Measurements from ENCODE around the gene FBXO36.

Gene FBXO36

DNA sequence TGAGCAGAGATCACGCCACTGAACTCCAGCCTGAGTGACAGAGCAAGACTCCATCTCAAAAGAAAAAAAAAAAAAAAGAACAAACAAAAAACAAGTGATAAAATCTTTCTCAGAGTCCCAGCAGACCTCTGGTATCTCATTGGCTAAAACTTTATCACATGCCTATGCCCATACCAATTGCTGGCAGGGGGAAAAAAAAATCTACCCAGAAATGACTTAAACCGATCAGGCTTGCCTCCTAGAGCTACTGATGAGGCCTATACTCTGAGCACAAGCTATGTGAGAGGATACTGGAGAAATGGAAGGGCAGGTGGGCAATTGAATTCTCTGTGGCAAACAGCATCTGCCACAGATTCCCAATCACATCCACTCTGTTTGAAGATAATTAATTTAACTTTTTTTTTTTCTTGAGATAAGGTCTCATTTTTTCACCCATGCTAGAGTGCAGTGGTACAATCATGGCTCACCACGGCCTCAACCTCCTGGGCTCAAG is 49.0 kb downstream of the FBXO36 start:
- Histone ChIP-seq H3K36me3 (ENCODE audit: control insufficient read depth in 1 of 2, insufficient read depth in 2 of 2, low read depth in 1 of 2, low read length in 2 of 2) (no peaks in the 10 kb centered on the region), H4K91ac (ENCODE audit: low read length) (no peak overlapping the region), H3K18ac (ENCODE audit: low read depth in 1 of 2, low read length in 2 of 2) (no peak overlapping the region), H3K4me1 (ENCODE audit: control insufficient read depth, insufficient read depth, low read depth, low read length) (no peaks in the 10 kb centered on the region), H3K79me1 (replicated peaks; ENCODE audit: low read length, poor library complexity, severe bottlenecking) (peaks cover 3% of the 10 kb centered on the region), H4K8ac (ENCODE audit: low read length) (no peak overlapping the region), H2AFZ (ENCODE audit: low read depth, low read length) (no peak overlapping the region), H3K27me3 (ENCODE audit: control insufficient read depth in 1 of 2, insufficient read depth in 1 of 2, low read length in 2 of 2) (no peaks in the 10 kb centered on the region), H2BK5ac (ENCODE audit: low read depth, low read length, poor library complexity, severe bottlenecking) (no peak overlapping the region), H3K4me3 (ENCODE audit: insufficient read depth in 1 of 2, low read depth in 1 of 2, low read length in 2 of 2) (no peak overlapping the region), H3K23ac (ENCODE audit: low read length in 2 of 2) (no peak overlapping the region), H3K9me3 (ENCODE audit: control insufficient read depth, low read length) (no peaks in the 10 kb centered on the region), H2BK15ac (ENCODE audit: low read depth, poor library complexity, severe bottlenecking) (no peak overlapping the region), H3K4ac (ENCODE audit: low read depth in 1 of 2, low read length in 2 of 2) (no peak overlapping the region), H3K14ac (ENCODE audit: low read length in 2 of 2) (no peak overlapping the region), H2AK5ac (ENCODE audit: low read length, severe bottlenecking) (no peak overlapping the region), H3K4me2 (ENCODE audit: low read length, poor library complexity, severe bottlenecking) (no peak overlapping the region), H2BK12ac (ENCODE audit: low read length in 2 of 2) (no peak overlapping the region), H3K9ac (ENCODE audit: low read length) (no peak overlapping the region), H2BK120ac (ENCODE audit: low read depth, low read length) (no peak overlapping the region), H3K27ac (ENCODE audit: low read length, poor library complexity, severe bottlenecking) (no peak overlapping the region)
- DNase-seq = no peak
- WGBS = 100% methylated on average over 3 of the region's 3 CpGs

DNA sequence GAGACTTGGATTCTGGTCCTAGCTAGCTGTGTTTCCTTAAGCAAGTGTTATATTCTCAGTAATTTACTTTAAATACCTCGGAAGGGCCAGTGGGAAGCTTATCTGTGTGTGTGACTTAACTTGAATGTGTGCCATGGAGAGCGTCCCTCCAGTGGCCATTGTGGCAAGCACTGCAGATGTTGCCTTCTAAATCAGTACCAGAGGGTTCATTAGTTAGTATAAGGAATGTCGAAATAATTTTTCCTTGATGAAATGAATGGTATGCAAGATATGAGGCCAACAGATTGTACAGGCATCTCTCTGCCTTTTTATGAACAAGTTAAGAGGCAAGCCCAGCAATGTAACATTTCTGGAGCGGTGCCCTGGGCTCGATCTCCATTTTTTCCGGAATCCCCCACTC is 52.0 kb downstream of the FBXO36 start:
- no peak overlapping the region for H4K8ac ChIP-seq (ENCODE audit: low read length)
- no peak overlapping the region for H3K23ac ChIP-seq (ENCODE audit: low read length in 2 of 2)
- peaks cover 3% of the 10 kb centered on the region for H3K79me1 ChIP-seq (replicated peaks; ENCODE audit: low read length, poor library complexity, severe bottlenecking)
- no peak overlapping the region for H4K91ac ChIP-seq (ENCODE audit: low read length)
- no peak overlapping the region for H3K4me2 ChIP-seq (ENCODE audit: low read length, poor library complexity, severe bottlenecking)
- H3K27ac ChIP-seq (ENCODE audit: low read length, poor library complexity, severe bottlenecking) = no peak overlapping the region
- H2AFZ ChIP-seq (ENCODE audit: low read depth, low read length) = no peak overlapping the region
- H3K27me3 ChIP-seq (ENCODE audit: control insufficient read depth in 1 of 2, insufficient read depth in 1 of 2, low read length in 2 of 2) = no peaks in the 10 kb centered on the region
- WGBS = 75% methylated on average over 4 of the region's 6 CpGs
- H3K4me1 ChIP-seq (ENCODE audit: control insufficient read depth, insufficient read depth, low read depth, low read length) = no peaks in the 10 kb centered on the region
- no peaks in the 10 kb centered on the region for H3K9me3 ChIP-seq (ENCODE audit: control insufficient read depth, low read length)
- H3K4ac ChIP-seq (ENCODE audit: low read depth in 1 of 2, low read length in 2 of 2) = no peak overlapping the region
- H3K9ac ChIP-seq (ENCODE audit: low read length) = peak overlapping the region; percentile 42
- H2BK120ac ChIP-seq (ENCODE audit: low read depth, low read length) = no peak overlapping the region
- H2BK5ac ChIP-seq (ENCODE audit: low read depth, low read length, poor library complexity, severe bottlenecking) = no peak overlapping the region
- H3K14ac ChIP-seq (ENCODE audit: low read length in 2 of 2) = no peak overlapping the region
- peak overlapping the region in 1 of 2 experiments; percentile 9 for H3K4me3 ChIP-seq (ENCODE audit: insufficient read depth in 1 of 2, low read depth in 1 of 2, low read length in 2 of 2)
- H3K18ac ChIP-seq (ENCODE audit: low read depth in 1 of 2, low read length in 2 of 2) = no peak overlapping the region
- no peak overlapping the region for H2BK12ac ChIP-seq (ENCODE audit: low read length in 2 of 2)
- no peak overlapping the region for H2BK15ac ChIP-seq (ENCODE audit: low read depth, poor library complexity, severe bottlenecking)
- DNase-seq = peak; percentile 23
- no peak overlapping the region for H2AK5ac ChIP-seq (ENCODE audit: low read length, severe bottlenecking)
- no peaks in the 10 kb centered on the region for H3K36me3 ChIP-seq (ENCODE audit: control insufficient read depth in 1 of 2, insufficient read depth in 2 of 2, low read depth in 1 of 2, low read length in 2 of 2)

DNA sequence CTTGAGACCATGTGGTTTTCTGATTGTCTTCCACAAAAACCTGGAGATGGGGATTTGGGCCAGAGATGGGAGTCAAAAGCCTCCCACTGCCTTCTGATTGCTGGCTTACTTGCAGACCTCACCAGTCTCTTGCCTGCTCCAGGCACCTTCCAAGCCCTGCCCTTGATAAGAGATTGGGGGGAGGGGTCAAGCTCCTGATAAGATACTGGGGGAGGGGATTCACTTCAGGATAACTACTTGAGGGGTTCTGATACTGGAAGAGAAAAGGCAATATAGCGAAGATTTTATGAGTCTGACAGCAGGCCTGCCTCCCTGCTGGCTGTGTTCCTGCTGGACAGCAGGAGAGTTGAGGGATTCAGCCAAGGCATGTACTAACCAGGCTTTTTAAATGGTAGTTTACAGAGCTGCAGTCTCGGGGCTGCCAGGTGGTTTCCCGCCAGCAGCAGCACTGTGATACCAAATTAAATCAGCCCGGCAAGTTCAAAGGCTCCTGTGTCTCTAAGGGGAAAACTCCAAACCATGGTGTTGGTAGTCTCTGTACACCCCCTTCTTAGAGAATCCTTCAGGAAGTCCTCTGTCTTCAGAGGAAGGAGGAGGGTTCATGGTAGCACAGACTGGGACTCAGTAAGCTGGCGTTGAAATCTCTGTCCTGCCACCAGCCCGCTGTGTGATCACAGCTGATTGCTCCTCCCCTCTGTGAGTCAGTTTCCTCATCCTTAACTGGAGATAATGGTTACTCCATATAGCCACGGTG is 58.3 kb downstream of the FBXO36 start:
- Histone ChIP-seq H3K79me1 (replicated peaks; ENCODE audit: low read length, poor library complexity, severe bottlenecking) (no peaks in the 10 kb centered on the region), H4K91ac (ENCODE audit: low read length) (no peak overlapping the region)
- DNase-seq = peak; percentile 71

DNA sequence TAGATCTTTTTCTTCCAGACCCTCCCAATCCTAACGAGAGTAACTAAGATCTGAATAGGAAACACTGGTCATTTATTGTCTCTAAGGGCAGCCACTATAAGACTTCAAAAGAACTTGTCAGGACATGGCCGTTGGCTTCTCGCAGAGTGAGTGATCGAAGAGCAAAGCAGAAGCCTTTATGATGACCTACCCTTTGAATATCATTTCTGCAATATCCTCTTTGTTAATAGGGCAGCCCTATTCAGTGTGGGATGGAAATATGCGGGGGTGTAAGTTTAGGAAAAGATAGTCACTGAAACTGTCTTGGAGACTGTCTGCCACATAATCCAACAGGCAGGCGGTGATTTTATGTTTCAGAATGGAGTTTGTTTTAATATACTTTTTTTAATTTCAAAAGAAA is 70.9 kb downstream of the FBXO36 start:
- Histone ChIP-seq H3K4me2 (ENCODE audit: low read length, poor library complexity, severe bottlenecking) (no peak overlapping the region), H3K9ac (ENCODE audit: low read length) (no peak overlapping the region), H2BK5ac (ENCODE audit: low read depth, low read length, poor library complexity, severe bottlenecking) (no peak overlapping the region), H3K4ac (ENCODE audit: low read depth in 1 of 2, low read length in 2 of 2) (no peak overlapping the region), H3K23ac (ENCODE audit: low read length in 2 of 2) (no peak overlapping the region), H3K36me3 (ENCODE audit: control insufficient read depth in 1 of 2, insufficient read depth in 2 of 2, low read depth in 1 of 2, low read length in 2 of 2) (no peaks in the 10 kb centered on the region), H3K14ac (ENCODE audit: low read length in 2 of 2) (no peak overlapping the region), H3K27me3 (ENCODE audit: control insufficient read depth in 1 of 2, insufficient read depth in 1 of 2, low read length in 2 of 2) (no peaks in the 10 kb centered on the region), H2BK12ac (ENCODE audit: low read length in 2 of 2) (no peak overlapping the region), H3K18ac (ENCODE audit: low read depth in 1 of 2, low read length in 2 of 2) (no peak overlapping the region), H3K79me1 (replicated peaks; ENCODE audit: low read length, poor library complexity, severe bottlenecking) (no peaks in the 10 kb centered on the region), H4K8ac (ENCODE audit: low read length) (no peak overlapping the region), H3K4me3 (ENCODE audit: insufficient read depth in 1 of 2, low read depth in 1 of 2, low read length in 2 of 2) (no peak overlapping the region), H2AK5ac (ENCODE audit: low read length, severe bottlenecking) (no peak overlapping the region), H3K27ac (ENCODE audit: low read length, poor library complexity, severe bottlenecking) (no peak overlapping the region), H3K9me3 (ENCODE audit: control insufficient read depth, low read length) (no peaks in the 10 kb centered on the region), H3K4me1 (ENCODE audit: control insufficient read depth, insufficient read depth, low read depth, low read length) (no peaks in the 10 kb centered on the region), H4K91ac (ENCODE audit: low read length) (no peak overlapping the region), H2BK15ac (ENCODE audit: low read depth, poor library complexity, severe bottlenecking) (no peak overlapping the region), H2BK120ac (ENCODE audit: low read depth, low read length) (no peak overlapping the region), H2AFZ (ENCODE audit: low read depth, low read length) (no peak overlapping the region)
- DNase-seq = no peak
- WGBS = 86% methylated on average over 5 of the region's 6 CpGs

More for the DNA sequence above, 58.3 kb downstream of the FBXO36 start:
- Histone ChIP-seq H3K14ac (ENCODE audit: low read length in 2 of 2) (no peak overlapping the region), H3K4me1 (ENCODE audit: control insufficient read depth, insufficient read depth, low read depth, low read length) (peaks cover 4% of the 10 kb centered on the region), H2AK5ac (ENCODE audit: low read length, severe bottlenecking) (no peak overlapping the region), H3K27me3 (ENCODE audit: control insufficient read depth in 1 of 2, insufficient read depth in 1 of 2, low read length in 2 of 2) (no peaks in the 10 kb centered on the region), H3K9me3 (ENCODE audit: control insufficient read depth, low read length) (no peaks in the 10 kb centered on the region), H2BK12ac (ENCODE audit: low read length in 2 of 2) (no peak overlapping the region), H2AFZ (ENCODE audit: low read depth, low read length) (no peak overlapping the region), H4K8ac (ENCODE audit: low read length) (peak overlapping the region; percentile 12), H3K4me3 (ENCODE audit: insufficient read depth in 1 of 2, low read depth in 1 of 2, low read length in 2 of 2) (peak overlapping the region in 1 of 2 experiments; percentile 55), H3K23ac (ENCODE audit: low read length in 2 of 2) (no peak overlapping the region), H2BK15ac (ENCODE audit: low read depth, poor library complexity, severe bottlenecking) (no peak overlapping the region), H3K36me3 (ENCODE audit: control insufficient read depth in 1 of 2, insufficient read depth in 2 of 2, low read depth in 1 of 2, low read length in 2 of 2) (no peaks in the 10 kb centered on the region), H3K4me2 (ENCODE audit: low read length, poor library complexity, severe bottlenecking) (no peak overlapping the region), H3K9ac (ENCODE audit: low read length) (peak overlapping the region; percentile 50), H2BK120ac (ENCODE audit: low read depth, low read length) (no peak overlapping the region), H3K4ac (ENCODE audit: low read depth in 1 of 2, low read length in 2 of 2) (no peak overlapping the region), H3K27ac (ENCODE audit: low read length, poor library complexity, severe bottlenecking) (peak overlapping the region; percentile 2), H3K18ac (ENCODE audit: low read depth in 1 of 2, low read length in 2 of 2) (no peak overlapping the region), H2BK5ac (ENCODE audit: low read depth, low read length, poor library complexity, severe bottlenecking) (no peak overlapping the region)
- 37% methylated on average over 7 of the region's 7 CpGs for WGBS
